Measurements from ENCODE around the gene DIRAS3.

DIRAS3 gene

DNA sequence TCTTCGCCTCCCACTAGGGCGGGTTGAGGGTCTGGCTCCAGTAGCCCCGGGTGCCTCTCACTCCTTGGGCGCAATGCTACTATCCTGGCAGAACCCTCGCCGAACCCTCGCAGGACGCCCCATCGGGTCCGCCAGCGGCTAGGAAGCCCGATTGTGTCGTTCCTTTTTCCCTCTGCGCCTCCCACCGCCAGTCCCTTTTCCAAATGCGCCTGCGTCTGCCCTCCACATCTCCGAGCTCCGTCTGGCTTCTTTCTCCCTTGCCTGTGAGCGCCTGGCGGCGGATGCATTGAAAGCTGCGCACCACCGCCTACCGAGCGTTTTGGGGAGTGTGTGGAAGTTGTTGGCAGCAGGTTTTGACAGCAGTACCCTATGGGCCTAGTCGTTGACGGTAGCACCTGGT, 1.0 kb upstream of the DIRAS3 start:
- Histone ChIP-seq H3K36me3 (ENCODE audit: control insufficient read depth, low read depth, low read length) (no peaks in the 10 kb centered on the region), H3K9me3 (ENCODE audit: control insufficient read depth, low read depth, low read length) (no peaks in the 10 kb centered on the region), H3K9ac (ENCODE audit: low read length) (no peak overlapping the region), H3K27ac (ENCODE audit: low read length) (no peak overlapping the region), H3K4me3 (ENCODE audit: low read length) (peak overlapping the region; percentile 44), H3K27me3 (ENCODE audit: control insufficient read depth, insufficient read depth, low read length) (peaks cover 35% of the 10 kb centered on the region), H3K4me1 (ENCODE audit: control insufficient read depth, low read depth, low read length) (no peaks in the 10 kb centered on the region)

DNA sequence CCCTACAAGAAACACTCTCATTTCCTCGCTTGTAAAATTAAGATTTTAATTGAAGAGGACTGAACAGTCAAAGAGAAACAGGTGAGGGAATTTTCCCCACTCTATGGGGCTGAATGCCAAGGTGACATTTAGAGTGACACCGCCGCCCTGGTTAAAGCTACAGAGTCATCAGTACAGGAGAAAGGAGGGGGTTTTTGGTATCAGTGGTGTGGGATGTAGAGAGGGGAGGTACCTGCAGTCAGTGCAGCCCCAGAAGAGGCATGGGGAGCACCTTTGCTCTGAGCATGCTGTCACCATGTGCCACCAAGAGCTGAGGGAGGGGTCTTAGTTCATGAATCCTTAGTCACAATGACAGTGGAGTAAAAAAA, 2.8 kb downstream of the DIRAS3 start:
- no peaks in the 10 kb centered on the region for H3K9me3 ChIP-seq (ENCODE audit: control insufficient read depth, low read depth, low read length)
- H3K27ac ChIP-seq (ENCODE audit: low read length): no peak overlapping the region
- no peaks in the 10 kb centered on the region for H3K36me3 ChIP-seq (ENCODE audit: control insufficient read depth, low read depth, low read length)
- H3K27me3 ChIP-seq (ENCODE audit: control insufficient read depth, insufficient read depth, low read length): peaks cover 35% of the 10 kb centered on the region
- H3K9ac ChIP-seq (ENCODE audit: low read length): no peak overlapping the region
- H3K4me1 ChIP-seq (ENCODE audit: control insufficient read depth, low read depth, low read length): no peaks in the 10 kb centered on the region
- H3K4me3 ChIP-seq (ENCODE audit: low read length): no peak overlapping the region

DNA sequence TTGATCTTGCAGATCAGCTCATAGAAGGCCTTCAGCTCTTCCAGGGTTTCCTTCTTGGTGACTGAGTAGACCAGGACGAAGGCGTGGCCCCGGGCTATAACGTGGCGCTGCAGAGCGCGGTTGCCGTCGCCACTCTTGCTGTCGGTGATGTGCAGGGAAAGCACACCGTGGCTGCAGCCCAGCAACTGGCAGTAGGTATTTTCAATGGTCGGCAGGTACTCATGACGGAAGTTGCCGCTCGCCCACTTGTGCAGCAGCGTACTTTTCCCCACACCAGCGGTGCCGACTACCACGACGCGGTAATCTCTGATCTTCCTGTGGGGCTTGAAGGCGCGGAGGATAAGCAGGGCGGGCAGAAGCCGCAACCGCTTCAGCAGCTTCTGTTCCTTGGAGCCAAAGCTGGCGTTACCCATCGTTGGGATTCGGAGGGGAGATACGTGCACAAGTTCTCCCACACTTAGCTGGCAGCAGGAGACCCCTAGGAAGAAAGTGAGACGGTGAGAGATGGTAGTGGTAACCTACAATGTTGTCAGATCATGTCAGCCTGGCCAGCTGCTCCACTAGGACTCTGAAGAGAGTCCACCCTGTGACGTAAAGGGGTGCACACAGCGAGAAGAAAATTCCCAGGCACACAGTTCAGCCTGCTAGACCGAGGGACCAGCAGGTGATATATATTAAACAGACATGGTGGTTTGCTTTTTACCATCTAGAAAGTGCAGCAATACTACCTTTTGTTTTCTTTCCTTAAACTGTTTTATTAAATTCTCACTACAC, 3.4 kb downstream of the DIRAS3 start:
- H3K27ac ChIP-seq (ENCODE audit: low read length): no peak overlapping the region
- no peak overlapping the region for H3K9ac ChIP-seq (ENCODE audit: low read length)
- peaks cover 33% of the 10 kb centered on the region for H3K27me3 ChIP-seq (ENCODE audit: control insufficient read depth, insufficient read depth, low read length)
- no peaks in the 10 kb centered on the region for H3K36me3 ChIP-seq (ENCODE audit: control insufficient read depth, low read depth, low read length)
- no peak overlapping the region for H3K4me3 ChIP-seq (ENCODE audit: low read length)
- H3K4me1 ChIP-seq (ENCODE audit: control insufficient read depth, low read depth, low read length): no peaks in the 10 kb centered on the region
- H3K9me3 ChIP-seq (ENCODE audit: control insufficient read depth, low read depth, low read length): no peaks in the 10 kb centered on the region

DNA sequence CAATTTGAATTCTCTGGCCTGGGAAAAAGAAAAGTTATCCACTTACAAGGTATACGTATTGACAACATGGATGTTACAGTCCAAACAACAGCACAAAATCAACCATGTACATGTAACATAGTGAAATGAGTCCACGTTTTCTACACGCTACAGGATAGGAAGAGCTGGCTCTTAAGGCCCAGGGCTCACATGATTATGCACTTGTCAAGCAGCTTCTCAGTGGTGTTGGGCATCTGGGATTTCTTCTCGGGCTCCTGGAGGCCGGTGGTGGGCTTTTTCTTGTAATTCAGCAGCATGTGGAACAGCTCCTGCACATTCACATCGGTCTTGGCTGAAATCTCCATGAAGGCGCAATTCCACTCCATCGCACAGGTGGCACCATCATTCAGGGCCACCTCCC, 4.0 kb downstream of the DIRAS3 start:
- peaks cover 27% of the 10 kb centered on the region for H3K27me3 ChIP-seq (ENCODE audit: control insufficient read depth, insufficient read depth, low read length)
- H3K9me3 ChIP-seq (ENCODE audit: control insufficient read depth, low read depth, low read length): no peaks in the 10 kb centered on the region
- H3K36me3 ChIP-seq (ENCODE audit: control insufficient read depth, low read depth, low read length): no peaks in the 10 kb centered on the region
- no peak overlapping the region for H3K9ac ChIP-seq (ENCODE audit: low read length)
- no peak overlapping the region for H3K27ac ChIP-seq (ENCODE audit: low read length)
- no peaks in the 10 kb centered on the region for H3K4me1 ChIP-seq (ENCODE audit: control insufficient read depth, low read depth, low read length)
- no peak overlapping the region for H3K4me3 ChIP-seq (ENCODE audit: low read length)

DNA sequence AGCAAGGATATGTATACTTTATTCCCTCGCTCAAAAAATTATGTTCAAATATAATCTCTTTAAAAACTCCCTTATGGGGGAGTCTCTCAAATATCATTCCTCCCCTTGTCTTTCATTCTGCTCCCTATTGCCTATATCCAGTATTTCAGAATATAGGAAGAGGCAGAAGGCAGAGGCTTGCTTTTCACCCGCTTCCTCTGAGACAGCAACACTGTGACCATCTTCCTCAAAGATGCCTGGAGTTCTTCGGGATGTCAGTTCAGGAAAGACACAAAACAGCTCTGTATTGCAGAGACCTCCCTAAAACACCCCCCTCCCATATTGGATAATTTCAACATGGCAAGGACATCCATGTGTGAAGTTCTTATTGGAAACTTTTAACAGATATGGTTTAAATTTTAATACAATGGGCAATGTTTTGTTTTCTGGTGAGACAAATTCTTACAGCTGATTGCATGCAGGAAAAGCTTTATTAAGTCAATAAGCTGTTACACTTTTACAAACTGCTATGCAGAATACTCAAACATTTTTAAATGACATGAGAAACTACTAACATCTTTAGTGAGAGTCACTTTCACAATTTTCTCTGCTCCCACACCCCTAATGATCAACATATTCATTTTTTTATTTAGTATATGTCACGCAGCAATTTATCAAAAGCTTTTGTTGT, 4.8 kb downstream of the DIRAS3 start:
- H3K4me3 ChIP-seq (ENCODE audit: low read length): no peak overlapping the region

DNA sequence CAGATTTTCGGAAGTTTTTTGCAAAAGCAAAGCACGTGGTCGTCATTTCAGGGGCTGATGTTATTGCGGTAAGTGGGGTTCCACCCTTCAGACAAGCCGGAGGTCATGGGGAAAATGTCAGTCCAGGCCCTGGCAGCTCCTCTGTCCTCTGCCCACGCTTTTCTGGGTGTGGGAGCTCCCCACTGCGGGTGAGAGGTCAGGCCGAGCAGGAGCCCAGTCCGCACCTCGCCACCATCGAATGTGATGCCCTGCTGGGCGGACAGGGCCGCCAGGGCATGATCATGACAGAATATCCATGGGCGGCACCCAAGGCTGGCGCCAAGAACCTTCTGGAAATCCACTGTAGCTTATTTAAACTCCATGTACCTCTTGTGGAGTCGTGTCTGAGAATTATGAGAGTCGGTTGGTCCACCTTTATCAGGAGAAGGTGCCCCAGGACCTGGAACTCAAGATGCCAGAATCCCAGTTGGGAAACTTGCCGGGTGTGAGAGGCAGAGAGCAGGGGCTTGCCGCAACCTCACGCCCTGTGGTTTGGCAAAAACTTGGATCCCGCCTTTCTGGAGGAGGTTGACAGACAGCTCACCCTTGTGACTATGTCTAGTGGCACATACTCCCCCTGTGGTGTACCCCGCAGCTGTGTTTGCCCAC, 6.9 kb downstream of the DIRAS3 start:
- H3K4me1 ChIP-seq (ENCODE audit: control insufficient read depth, low read depth, low read length): no peaks in the 10 kb centered on the region
- no peaks in the 10 kb centered on the region for H3K27me3 ChIP-seq (ENCODE audit: control insufficient read depth, insufficient read depth, low read length)
- H3K9me3 ChIP-seq (ENCODE audit: control insufficient read depth, low read depth, low read length): no peaks in the 10 kb centered on the region
- no peak overlapping the region for H3K9ac ChIP-seq (ENCODE audit: low read length)
- H3K4me3 ChIP-seq (ENCODE audit: low read length): no peak overlapping the region
- no peaks in the 10 kb centered on the region for H3K36me3 ChIP-seq (ENCODE audit: control insufficient read depth, low read depth, low read length)
- no peak overlapping the region for H3K27ac ChIP-seq (ENCODE audit: low read length)

More for the DNA sequence above, 4.8 kb downstream of the DIRAS3 start:
- H3K27me3 ChIP-seq (ENCODE audit: control insufficient read depth, insufficient read depth, low read length): peaks cover 19% of the 10 kb centered on the region
- H3K4me1 ChIP-seq (ENCODE audit: control insufficient read depth, low read depth, low read length): no peaks in the 10 kb centered on the region
- H3K27ac ChIP-seq (ENCODE audit: low read length): no peak overlapping the region
- no peaks in the 10 kb centered on the region for H3K9me3 ChIP-seq (ENCODE audit: control insufficient read depth, low read depth, low read length)
- no peak overlapping the region for H3K9ac ChIP-seq (ENCODE audit: low read length)
- H3K36me3 ChIP-seq (ENCODE audit: control insufficient read depth, low read depth, low read length): no peaks in the 10 kb centered on the region

DNA sequence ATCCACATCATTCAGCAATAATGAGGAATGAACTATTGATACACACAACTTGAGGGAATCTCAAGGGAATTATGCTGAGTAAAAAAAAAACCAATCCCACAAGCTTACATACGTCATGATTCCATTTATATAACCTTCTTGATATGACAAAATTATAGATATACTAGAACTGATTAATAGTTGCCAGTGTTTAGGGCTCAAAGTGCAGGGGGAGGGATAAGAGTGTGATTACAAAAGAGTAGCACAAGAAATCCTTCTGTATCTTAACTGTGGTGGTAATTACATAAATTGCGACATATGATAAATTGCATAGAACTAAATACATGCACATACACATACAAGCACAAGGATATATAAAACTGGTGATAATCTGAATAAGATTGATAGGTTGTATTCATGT, 13.5 kb downstream of the DIRAS3 start:
- no peaks in the 10 kb centered on the region for H3K4me1 ChIP-seq (ENCODE audit: control insufficient read depth, low read depth, low read length)
- no peak overlapping the region for H3K27ac ChIP-seq (ENCODE audit: low read length)
- H3K27me3 ChIP-seq (ENCODE audit: control insufficient read depth, insufficient read depth, low read length): no peaks in the 10 kb centered on the region
- H3K9me3 ChIP-seq (ENCODE audit: control insufficient read depth, low read depth, low read length): no peaks in the 10 kb centered on the region
- H3K9ac ChIP-seq (ENCODE audit: low read length): no peak overlapping the region
- H3K36me3 ChIP-seq (ENCODE audit: control insufficient read depth, low read depth, low read length): no peaks in the 10 kb centered on the region
- H3K4me3 ChIP-seq (ENCODE audit: low read length): no peak overlapping the region

DNA sequence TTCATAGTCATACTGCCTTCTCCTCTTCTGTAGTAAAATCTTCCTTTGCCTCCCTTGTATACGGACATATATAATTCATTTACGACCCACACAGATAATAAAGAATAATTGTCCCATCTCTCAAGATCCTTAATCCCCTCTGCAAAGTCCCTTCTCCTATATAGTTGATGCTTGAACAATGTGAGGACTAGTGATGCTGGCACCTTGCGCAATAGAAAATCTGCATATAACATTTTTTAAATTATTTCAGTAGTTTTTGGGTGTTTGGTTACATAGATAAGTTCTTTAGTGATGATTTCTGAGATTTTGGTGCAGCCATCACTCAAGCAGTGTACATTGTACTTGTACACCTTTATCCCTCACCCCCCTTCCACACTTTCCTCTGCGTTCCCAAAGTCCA, 21.0 kb downstream of the DIRAS3 start:
- H3K36me3 ChIP-seq (ENCODE audit: control insufficient read depth, low read depth, low read length): no peaks in the 10 kb centered on the region

DNA sequence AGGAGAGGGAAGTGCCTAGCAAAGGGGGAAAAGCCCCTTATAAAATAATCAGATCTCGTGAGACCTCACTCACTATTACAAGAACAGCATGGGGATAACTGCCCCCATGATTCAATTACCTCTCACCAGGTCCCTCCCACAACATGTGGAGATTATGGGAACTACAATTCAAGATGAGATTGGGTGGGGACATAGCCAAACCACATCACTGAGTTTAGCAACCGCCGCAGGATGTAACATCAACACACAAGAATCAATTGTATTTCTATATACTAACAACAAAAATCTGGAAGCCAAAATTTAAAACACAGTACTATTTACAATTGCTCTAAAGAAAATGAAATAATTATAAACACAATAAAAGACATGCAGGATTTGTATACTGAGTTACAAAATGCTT, 21.9 kb downstream of the DIRAS3 start:
- Histone ChIP-seq H3K27me3 (ENCODE audit: control insufficient read depth, insufficient read depth, low read length) (no peaks in the 10 kb centered on the region), H3K9me3 (ENCODE audit: control insufficient read depth, low read depth, low read length) (no peaks in the 10 kb centered on the region), H3K9ac (ENCODE audit: low read length) (no peak overlapping the region), H3K27ac (ENCODE audit: low read length) (no peak overlapping the region), H3K36me3 (ENCODE audit: control insufficient read depth, low read depth, low read length) (no peaks in the 10 kb centered on the region), H3K4me3 (ENCODE audit: low read length) (no peak overlapping the region), H3K4me1 (ENCODE audit: control insufficient read depth, low read depth, low read length) (peaks cover 3% of the 10 kb centered on the region)

More for the DNA sequence above, 21.0 kb downstream of the DIRAS3 start:
- Histone ChIP-seq H3K27ac (ENCODE audit: low read length) (no peak overlapping the region), H3K9me3 (ENCODE audit: control insufficient read depth, low read depth, low read length) (no peaks in the 10 kb centered on the region), H3K9ac (ENCODE audit: low read length) (no peak overlapping the region), H3K27me3 (ENCODE audit: control insufficient read depth, insufficient read depth, low read length) (no peaks in the 10 kb centered on the region), H3K4me1 (ENCODE audit: control insufficient read depth, low read depth, low read length) (no peaks in the 10 kb centered on the region), H3K4me3 (ENCODE audit: low read length) (no peak overlapping the region)

DNA sequence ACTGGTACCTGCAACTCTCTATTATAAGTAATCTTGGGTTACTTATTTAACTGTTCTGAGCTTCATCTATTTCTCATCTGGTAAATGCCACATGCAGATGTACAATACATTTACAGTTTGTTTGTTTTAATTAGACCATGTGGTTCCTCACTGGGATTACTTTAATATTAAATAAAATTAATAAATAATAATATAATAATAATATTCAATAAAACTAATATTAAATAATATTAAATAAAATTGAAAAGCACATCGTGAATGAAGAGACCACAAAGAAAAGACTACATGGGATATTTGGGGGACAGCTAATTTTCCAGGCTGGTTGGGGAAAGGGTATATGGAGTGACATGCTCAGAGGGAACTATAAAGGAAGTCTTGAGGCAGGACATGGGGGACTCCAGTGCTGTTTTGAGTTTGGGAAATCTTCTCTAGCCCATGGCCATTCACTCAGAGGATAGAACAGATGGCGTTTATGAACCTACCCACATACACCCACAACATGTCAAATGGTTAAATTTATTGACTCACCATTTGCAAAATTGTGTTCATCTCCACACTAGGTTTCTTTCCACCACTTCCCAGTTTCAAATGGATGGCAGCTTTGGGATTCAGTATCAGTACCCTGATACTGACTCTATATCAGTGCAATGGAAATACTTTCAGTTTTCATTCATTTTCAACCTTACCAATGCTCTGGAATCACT, 25.6 kb downstream of the DIRAS3 start:
- Histone ChIP-seq H3K9ac (ENCODE audit: low read length) (no peak overlapping the region), H3K4me3 (ENCODE audit: low read length) (no peak overlapping the region), H3K27ac (ENCODE audit: low read length) (no peak overlapping the region), H3K4me1 (ENCODE audit: control insufficient read depth, low read depth, low read length) (peaks cover 3% of the 10 kb centered on the region), H3K27me3 (ENCODE audit: control insufficient read depth, insufficient read depth, low read length) (no peaks in the 10 kb centered on the region), H3K36me3 (ENCODE audit: control insufficient read depth, low read depth, low read length) (no peaks in the 10 kb centered on the region), H3K9me3 (ENCODE audit: control insufficient read depth, low read depth, low read length) (no peaks in the 10 kb centered on the region)

DNA sequence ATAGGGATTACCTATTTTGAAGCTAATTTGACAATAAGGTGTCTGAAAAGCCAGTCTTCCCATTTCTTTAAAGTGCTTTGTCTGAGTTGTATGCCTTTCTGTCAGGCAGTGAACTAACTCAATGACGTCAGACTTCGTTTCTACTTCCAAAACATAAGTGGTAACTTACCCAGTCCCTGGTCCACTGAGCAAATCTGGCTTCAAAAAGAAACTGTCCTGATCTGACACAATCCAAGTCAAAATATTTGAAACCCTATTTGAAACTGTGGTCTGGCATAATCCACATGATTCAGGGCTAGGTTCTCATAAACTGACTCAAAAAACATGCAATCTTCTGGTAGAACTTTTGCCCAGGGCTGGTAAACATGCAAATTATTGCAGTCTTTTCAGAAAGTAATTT, 34.0 kb downstream of the DIRAS3 start:
- Histone ChIP-seq H3K27ac (ENCODE audit: low read length) (no peak overlapping the region), H3K9me3 (ENCODE audit: control insufficient read depth, low read depth, low read length) (no peaks in the 10 kb centered on the region), H3K36me3 (ENCODE audit: control insufficient read depth, low read depth, low read length) (no peaks in the 10 kb centered on the region), H3K4me1 (ENCODE audit: control insufficient read depth, low read depth, low read length) (no peaks in the 10 kb centered on the region), H3K9ac (ENCODE audit: low read length) (no peak overlapping the region), H3K4me3 (ENCODE audit: low read length) (no peak overlapping the region), H3K27me3 (ENCODE audit: control insufficient read depth, insufficient read depth, low read length) (no peaks in the 10 kb centered on the region)

Measured in iPS-18a (cell line).